ENCODE results near the gene CYTH4.
A peak's percentile ranks its signal among the peaks of the same experiment; 100 is the strongest.
"Not testable (repeated sequence)": the region's sequence is repeated elsewhere in the genome, so short reads cannot be mapped to it uniquely, and the experiment has no call there.

Gene CYTH4

DNA sequence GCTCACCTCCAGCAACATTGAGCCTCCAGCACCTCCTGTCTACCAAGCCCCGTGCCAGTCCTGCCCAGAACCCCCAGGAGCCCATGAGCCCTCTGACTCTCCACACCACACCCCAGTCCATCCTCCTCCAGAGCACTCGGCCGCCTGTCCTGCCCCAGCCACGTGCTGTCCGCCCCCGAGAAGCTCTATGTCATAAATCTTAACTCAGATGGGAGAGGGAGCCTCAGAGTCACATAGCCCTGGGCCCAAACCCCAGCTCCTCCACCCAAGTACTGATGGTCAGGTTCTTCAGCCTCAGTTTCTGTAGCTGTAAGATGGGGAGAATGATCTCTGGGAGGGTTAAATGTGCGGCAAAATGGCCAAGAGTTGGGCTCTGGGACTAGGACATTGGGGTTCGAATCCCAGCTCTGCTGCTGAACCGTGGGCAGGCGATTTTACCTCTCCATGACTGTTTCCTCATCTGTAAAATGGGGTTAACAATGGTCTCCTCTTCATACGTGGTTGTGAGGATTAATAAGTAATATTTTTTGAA is 27.8 kb downstream of the CYTH4 start:
- DNase-seq (ENCODE audit: low spot score), result no peak

DNA sequence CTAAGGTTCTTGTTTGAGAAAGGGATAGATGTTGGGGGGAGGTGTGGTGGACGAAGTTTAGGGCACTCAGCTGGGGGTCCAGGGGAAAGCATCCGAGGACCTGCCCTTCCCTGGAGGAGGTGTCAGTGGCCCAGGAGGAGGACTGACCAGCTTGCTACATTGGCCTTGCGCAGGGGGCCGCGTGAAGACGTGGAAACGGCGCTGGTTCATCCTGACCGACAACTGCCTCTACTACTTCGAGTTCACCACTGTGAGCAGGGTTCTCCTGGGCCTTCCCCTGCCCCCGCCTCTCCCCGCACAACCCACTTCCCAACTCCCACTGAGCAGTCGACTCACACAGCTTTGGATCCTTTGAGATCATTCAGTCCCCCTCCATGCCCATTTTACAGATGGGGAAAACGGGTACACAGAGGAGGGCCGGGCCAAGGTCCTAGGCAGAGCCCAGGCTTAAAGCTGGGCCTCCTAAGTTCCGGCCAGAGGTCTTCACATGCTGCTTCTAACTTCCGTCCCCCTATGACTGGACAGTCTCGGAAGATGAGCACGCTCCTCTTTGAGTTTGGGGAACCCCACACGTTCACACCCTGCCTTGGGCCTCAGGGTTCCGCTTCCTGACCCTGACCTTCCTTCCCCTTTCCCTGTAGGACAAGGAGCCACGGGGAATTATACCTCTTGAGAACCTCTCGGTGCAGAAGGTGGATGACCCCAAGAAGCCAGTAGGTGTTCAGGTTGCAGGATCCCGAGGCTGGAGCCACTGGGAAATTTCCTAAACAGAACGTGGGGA is 28.7 kb downstream of the CYTH4 start:
- DNase-seq (ENCODE audit: low spot score), result no peak

DNA sequence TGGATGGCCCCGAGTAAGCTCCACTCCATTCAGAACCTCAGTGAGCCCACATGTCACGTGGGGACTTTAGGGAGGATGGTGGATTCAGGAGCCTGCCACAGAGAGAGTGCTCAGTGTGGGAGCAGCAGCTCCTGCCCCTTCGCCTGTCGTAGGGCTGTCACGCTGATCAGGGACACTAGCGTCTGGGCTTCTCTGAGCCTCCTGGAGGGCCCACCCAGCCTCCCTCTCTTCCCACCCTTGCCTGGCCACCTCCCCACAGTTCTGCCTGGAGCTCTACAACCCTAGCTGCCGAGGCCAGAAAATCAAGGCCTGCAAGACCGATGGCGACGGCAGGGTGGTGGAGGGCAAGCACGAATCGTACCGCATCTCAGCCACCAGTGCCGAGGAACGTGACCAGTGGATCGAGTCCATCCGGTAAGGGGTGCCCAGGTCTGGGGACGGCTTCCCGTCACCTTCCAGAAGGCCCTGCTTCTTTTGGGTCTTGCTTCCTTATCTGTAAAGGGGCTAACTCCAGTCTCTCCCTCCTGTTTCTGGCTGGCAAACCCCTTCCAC is 29.5 kb downstream of the CYTH4 start:
- DNase-seq (ENCODE audit: low spot score), result no peak

DNA sequence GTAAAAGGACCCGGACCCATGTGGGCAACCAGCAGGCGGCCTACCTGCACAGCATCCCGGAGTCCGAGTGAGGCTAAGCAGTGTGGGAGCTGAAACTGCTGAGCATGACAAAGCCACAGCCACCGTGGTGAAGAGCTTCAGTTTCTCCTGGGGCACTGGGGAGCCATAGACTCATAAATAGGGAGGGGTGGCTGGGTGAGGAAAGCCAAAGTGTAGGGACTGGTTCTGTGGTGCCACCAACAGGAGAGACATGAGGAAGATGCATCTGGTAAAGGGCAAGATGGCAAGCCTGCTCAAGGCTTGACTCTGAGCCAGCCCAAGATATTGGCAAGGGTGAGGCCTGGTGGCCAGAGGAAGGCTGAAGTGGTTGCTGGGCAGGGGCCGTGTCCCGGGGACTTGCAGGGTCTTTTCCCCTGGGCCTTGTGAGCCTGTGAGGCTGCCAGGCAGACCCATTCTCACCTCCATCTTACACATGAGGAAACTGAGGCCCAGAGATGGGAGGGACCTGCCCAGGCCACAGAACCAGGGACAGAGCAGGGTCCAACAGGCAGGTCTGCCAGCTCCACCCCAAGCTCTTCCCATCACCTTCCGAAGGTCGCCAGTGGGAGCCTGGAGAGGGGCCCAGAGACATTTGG is 30.4 kb downstream of the CYTH4 start:
- no peak for DNase-seq (ENCODE audit: low spot score)

DNA sequence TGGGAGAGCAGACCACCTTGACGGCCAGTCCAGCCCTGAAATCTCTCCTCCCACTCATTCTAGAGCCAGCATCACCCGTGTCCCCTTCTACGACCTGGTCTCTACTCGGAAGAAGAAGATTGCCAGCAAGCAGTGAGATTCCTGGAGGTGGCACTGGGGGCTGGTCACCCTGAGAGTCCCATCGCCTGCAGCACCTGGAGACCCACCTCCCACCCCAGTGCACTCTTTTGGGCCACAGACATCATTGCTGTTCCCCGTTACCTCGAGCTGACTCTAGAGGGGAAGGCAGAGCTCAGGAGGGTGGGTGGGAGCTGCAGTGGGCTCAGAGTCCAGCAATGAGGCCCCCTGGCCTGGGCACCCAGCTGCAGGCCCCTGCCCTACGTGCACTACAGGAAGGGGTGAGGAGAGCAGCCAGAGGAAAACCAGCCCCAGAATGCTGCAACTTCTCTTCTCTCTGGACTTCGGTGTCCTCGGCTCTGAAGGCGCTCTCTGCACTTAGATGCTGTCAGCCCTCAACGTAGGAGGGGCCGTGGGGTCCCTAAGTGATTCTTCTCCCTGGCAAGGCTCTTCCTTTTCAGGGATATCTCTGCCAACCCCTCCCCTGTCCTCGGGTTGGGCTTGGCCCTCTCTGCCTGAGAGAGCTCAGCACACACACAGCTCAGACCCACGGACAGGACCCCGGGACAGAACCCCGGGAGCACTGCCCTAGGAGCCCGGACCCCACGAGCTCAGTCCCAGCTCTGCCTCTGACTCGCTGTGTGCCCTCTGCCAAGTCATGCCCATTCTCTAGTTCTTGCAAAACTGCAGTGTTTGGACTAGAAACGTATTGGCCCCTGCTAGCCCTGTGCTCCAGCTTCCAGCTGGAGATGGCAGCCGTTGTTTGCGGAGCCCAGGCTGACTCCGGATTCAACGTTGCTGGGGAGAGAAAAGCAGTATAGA is 31.3 kb downstream of the CYTH4 start:
- DNase-seq (ENCODE audit: low spot score), result no peak

DNA sequence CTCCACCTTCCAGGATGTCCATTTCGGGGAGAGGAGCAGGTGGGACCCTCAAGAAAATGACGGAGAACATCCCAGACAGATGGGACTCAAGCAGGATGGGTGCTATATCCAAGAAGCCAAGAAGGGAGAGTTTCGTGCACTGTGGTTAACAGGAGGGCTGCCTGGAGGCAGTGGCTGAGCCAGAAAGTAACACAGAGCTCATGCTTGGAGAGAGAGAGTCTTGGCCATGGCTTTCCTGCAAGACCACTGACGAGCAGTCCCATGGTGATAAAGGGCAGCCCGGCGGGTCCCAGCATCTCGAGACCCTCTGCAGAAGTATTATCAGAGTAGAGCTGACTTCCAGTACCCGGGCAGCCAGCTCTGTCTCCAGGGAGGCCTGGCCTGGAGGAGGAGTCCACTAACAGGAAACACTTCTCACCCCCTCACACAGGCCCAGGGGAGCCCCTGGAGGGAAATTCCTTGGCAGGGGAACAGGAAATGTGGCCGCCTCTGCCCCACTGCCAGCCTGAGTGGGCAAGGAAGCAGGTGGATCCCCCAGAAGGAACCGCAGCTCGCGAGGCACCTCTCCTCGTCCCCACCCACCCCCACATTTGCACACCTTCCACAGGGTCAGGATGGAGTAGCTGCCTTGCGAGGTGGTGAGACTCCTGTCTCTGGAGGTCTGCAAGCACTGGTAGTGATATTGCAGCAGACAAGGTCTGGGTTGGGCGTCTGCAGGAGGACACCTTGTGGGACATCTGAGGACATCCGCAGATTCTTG is 32.2 kb downstream of the CYTH4 start:
- no peak for DNase-seq (ENCODE audit: low spot score)

DNA sequence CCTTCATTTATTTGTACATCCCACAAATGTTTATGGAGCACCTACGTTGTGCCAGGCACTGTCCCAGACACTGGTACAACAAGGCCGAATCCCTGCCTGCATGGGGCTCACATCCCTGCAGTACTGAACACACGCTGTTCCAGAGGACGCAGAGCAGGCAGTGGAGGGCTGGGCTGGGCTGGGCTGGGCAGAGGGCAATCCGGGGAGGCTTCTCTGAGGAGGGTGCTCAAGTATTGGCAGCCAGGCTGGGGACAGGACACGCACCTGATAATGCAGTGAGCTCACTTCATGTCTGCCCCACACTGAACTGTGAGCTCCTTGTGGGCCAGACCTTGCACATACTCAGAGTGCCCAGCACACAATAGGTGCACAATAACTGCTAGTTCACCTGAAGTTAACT is 34.1 kb downstream of the CYTH4 start:
- no peak for DNase-seq (ENCODE audit: low spot score)

DNA sequence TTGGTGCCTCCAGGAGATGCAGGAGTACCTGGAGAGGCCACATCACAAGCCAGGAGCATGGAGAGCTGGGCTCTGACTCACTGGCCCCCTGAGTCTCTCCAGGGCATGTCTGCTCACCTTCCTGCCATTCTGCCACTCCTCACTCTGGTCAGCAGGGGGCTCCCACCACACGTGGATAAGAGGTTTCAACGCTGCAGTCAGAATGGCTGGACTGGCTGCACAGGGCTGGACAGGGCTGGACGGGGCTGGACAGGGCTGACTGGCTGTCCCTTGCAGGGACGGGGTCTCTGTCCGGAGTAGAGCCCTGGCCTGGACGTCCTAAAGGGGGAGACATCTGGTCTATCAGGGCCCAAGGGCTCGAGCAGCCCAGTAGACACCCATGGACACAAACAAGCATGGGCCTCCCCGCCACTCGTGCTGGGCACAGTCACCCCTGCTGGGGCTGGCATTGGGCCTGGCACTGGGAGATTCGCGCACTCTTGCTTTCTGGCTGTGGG is 34.6 kb downstream of the CYTH4 start:
- peak; percentile 86 for DNase-seq (ENCODE audit: low spot score)

DNA sequence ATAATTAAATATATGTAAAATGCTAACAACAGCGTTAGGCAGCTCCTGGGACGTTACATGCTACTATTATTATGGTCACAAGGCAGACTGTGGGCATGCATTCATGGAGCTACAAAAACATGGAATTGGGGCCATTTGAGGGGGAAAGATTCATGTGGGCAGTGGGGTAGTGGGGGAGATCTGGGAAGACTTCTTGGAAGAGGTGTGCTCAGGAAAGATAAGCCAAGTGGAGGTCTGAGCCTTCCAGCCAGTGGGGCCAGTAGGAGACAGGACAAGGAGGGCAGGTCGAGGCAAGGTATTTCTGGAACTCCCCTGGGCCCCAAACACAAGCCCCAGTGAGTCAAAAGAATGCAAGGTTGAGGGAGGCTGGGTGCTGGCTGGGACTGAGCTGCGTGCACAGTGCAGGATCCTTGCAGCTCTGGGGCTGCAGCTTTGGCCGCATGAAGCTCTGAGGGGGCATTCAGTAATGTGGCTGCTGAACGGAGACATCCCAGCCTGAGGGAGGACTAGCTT is 35.4 kb downstream of the CYTH4 start:
- DNase-seq (ENCODE audit: low spot score), result no peak

DNA sequence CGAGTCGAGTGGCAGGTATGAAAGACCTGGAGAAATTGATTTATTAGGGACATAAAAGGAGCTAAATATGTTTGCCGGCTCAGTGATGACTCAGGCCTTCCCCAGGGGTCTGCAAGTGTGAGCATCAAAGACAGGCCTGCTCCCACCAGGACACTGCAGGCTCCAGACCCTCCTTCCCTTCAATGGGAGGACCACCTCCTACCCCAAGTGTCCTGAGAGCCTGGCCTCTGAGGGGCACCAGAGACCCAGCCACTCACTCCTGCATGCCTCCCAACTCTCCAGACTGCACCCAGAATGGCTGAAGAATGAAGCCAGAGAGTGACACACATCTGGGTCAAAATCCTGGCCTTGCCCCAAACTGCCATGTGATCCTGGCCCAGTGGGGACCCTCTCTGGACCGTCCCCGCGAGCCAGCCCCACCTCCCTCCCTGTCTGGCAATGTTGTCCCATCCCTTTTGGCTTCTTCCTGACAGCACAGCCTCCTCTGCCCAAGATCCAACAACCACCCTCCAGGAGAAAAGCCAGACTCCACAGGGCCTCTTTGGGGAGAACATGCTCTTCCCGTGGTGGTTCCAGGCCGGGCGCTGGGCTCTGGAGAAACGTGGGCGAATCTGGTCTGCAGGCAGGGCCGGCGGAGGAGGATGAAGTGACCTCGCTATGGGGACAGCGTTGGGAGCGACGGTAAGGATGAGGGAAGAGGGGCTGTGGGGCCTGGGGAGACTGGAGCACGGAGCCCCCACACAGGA is 36.2 kb downstream of the CYTH4 start:
- DNase-seq (ENCODE audit: low spot score), result no peak

DNA sequence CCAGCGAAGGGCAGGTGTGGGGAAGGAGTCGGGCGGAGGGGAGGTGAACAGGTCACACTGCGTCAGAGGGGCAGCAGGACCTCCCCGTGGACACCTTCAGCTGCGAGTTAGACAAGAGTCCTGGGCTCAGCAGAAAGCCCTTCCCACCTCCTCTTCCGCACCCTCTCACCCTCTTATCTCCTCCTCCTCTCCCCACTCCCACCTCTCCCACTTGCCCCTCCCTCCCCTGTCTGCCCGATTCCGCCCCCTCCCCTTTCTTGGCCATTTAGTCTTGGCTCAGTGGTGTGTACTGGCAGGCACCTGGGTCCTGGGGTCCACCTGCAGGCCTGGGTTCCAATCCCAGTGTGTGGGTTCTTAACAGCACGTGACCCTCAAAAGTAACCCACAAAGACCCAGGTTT is 37.2 kb downstream of the CYTH4 start:
- DNase-seq (ENCODE audit: low spot score), result no peak

DNA sequence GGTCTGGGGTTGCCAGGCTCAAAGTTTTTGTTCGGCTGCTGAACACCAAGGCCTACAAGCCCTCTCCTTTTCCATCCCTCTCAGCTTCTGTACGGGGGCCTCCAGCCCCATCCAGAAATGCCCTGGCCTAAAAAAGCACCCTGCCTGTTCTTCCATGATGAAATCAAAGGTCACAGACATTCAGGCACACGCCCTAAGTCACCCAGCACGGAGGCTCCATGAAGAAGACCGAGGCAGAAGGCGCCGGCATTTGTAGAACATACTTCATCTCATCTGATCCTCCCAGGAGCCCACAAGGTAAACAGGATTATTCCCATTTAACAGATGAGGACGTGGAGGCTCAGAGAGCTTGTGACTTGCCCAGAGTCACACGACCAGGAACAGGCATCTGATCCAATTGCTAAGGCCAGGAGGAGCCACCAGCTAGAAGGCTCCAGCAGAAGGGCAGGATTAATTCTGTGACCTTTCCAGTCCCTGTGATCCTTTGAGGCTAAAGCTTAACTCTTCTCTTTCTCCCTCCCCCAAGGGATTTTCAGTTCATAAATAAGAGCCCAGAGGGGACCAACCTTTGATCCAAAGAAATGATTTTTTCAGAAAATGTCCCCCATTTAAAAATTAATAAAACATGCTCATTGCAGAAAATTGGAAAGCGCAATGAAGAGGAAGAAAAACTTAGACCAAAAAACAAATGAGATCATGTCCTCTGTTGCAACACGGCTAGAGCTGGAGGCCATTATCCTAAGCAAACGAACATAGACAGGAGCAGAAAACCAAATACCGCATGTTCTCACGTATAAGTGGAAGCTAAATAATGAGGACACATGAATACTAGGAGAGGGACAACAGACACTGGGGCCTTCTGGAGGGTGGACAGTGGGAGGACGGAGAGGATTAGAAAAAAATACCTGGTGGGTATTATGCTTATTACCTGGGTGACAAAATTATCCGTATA is 38.7 kb downstream of the CYTH4 start:
- DNase-seq (ENCODE audit: low spot score), result no peak

DNA sequence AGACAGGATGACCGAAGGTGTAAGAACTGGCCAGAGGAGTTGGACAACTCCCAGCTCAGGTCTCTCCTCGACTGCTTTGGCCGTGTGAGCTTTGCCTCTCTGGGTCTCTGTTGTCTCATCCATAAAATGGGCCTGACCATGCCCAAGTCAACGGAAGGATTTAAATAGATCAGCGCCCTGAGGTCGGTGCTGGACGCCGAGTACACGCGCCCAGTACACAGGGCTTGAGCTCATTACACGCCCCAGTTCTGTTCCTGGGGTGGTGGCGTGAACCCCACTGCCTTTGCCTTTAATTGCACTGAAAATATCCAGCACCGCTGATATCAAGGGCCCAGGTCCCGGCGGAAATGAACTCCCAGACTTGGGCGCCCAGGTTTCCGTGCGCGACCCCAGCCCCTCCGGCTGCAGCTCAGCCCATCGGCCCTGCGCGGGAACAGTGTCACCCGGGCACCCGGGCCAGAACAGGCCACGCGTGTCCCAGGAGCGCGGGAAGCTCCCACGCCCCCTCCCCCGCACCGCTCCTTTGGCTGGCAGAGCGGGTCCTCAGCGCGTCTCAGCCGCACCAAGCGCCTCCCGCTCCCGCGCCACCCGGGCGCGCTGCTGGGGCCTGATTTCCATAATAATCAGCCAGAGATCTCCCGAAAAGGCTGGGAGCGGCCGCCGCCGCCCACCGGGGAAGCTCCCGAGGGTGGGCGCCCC is 42.2 kb downstream of the CYTH4 start:
- DNase-seq (ENCODE audit: low spot score), result no peak

DNA sequence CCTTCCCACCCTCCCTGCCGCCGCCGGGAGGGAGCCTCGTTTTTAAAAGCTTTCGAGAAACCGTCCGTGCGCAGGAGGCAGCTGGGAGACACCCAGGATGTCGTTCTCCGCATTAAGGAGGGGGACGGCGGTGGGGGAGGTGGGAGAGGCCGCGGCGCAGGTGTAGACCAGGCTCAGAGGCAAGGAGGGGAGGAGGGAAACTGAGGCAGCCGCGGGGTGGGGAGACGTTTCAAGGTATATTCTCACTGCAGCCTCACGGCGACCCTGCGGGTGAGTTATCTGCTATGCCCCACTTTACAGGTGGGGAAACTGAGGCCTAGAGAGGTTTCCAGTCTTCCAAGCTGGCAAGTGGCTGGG is 42.7 kb downstream of the CYTH4 start:
- no peak for DNase-seq (ENCODE audit: low spot score)

DNA sequence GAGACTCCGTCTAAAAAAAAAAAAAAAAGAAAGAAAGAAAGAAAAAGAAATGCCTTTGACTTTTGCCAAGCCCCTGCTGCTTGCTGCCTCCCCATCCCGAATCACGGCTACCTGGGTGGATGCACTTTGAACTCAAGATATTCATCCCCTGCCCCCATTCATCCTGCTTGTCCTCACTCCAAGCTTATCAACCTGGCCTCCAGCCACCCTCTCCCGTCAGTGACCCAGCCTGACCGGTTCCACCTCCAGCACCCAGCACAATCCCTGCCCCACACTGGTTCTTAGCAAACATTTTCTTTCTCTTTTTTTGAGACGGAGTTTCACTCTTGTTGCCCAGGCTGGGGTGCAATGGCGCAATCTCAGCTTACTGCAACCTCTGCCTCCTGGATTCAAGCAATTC is 44.4 kb downstream of the CYTH4 start:
- no peak for DNase-seq (ENCODE audit: low spot score)

DNA sequence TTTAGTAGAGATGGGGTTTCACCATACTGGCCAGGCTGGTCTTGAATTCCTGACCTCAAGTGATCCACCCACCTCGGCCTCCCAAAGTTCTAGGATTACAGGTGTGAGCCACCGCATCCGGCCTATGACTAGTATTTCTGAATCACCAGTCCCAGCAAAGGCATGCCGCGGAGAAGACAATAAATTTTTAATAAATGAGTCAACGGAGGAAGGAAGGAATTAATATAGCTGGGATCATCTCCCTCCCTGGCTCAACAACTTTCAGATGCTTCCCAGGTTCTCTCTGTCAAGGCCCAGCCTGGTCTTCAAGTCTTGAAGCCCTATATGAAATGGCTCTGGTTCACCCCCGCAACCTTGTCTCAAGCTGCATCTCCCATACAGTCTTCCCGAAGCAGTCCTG is 45.7 kb downstream of the CYTH4 start:
- peak; percentile 90 for DNase-seq (ENCODE audit: low spot score)

DNA sequence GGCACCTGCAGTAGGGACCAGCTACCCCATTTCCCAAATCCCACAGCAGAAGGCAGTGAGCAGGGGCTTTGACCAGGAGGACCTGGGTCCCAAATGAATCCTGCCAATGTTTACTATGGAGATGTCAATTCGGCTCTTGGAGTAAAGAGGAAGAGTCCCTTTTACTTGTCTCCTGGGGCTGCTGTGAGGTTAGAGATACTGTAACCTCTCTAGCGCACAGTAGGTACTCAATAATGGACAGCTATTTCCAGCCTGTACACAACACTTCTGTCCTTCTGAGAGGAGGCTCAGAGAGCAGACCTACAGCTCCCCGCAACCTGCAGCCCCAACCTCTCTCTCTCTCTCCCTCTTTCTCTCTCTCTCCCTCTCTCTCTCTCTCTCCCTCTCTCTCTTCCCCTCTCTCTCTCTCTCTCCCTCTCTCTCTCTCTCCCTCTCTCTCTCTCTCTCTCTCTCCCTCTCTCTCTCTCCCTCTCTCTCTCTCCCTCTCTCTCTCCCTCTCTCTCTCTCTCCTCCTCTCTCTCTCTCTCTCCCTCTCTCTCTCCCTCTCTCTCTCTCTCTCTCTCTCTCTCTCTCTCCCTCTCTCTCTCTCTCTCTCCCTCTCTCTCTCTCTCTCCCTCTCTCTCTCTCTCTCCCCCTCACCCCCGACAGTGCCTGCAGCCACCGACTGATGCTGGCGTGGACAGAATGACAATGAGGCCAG is 46.4 kb downstream of the CYTH4 start:
- DNase-seq (ENCODE audit: low spot score), result not testable (repeated sequence)
